Lung microvascular endothelial cell (primary cell): Measurements from ENCODE around the gene LFNG. TPM values are rescaled to one million over a fixed set of nuclear protein-coding genes. Genes with fewer than 3 reads are reported as not detected.
A peak's percentile ranks its signal among the peaks of the same experiment; 100 is the strongest.
"Not testable (repeated sequence)": the region's sequence is repeated elsewhere in the genome, so short reads cannot be mapped to it uniquely, and the experiment has no call there.

Experiments used
- DNase-seq, 2 donors: peaks; one replicate each; pipeline versions ENCODE4 v3.0.0 to v3.0.0-alpha.2; 2010; ENCODE audit warnings: low read depth in 2 of 2
- total RNA-seq: library from RNA; depleted of rRNA; stranded (reverse); fragments of >200 nt; gene quantifications from 2 replicates; pipeline ENCODE4 v1.2.1, GENCODE V29; 2014

Gene LFNG
- total RNA-seq, 1 donor from 2014 or later = 16.9 TPM

DNA sequence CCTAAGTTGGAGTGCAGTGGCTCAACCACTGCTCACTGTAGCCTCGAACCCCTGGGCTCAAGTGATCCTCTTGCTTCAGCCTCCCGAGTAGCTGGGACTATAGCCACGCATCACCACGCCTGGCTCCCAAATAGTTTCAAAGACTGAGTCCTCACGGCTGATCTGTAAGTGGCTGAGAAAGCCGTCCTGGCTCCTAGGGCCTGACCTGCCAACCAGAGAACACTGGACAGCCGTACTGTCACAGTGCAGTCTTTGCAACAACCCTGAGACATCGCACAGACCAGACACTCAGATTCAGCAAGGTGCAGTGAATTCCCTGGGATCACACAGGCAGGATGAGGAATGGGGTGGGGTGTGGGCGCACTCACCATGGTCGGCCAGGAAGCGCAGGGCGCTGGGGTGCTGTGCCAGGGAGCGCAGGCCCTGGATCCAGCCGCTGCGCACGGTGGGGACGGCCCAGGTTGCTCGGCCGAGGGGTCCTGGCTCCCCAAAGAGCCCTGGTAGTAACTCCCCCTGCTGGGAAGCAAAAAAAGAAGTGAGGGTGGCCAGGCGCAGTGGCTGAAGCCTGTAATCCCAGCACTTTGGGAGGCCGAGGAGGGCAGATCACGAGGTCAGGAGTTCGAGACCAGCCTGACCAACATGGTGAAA is 25.1 kb downstream of the LFNG start:
- DNase-seq = no peak

DNA sequence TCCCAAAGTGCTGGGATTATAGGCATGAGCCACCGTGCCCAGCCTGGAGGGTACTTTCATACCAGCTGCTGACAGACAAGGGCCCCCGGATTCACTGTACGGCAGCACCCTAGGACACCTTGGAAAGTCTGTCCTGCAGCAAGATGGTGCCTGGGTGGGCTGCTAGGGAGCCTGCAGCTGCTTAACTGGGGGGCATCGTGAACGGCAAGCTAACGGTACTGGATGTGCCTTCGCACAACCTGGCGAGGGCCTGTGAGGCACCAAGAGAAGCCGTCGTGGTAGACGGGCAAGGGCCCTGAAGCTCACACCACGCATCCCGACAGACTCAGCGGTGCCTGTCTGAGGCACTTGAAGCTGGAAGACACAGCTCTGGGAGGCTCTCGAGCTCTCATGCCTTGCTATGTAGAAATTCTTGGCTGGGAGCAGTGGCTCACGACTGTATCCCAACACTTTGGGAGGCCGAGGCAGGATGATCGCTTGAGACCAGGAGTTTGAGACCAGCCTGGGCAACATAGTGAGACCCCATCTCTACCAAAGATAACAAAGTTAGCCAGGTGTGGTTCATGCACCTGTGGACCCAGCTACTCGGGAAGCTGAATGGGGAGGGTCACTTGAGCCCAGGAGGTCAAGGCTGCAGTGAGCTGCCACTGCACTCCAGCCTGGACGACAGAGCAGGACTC is 26.3 kb downstream of the LFNG start:
- no peak for DNase-seq

DNA sequence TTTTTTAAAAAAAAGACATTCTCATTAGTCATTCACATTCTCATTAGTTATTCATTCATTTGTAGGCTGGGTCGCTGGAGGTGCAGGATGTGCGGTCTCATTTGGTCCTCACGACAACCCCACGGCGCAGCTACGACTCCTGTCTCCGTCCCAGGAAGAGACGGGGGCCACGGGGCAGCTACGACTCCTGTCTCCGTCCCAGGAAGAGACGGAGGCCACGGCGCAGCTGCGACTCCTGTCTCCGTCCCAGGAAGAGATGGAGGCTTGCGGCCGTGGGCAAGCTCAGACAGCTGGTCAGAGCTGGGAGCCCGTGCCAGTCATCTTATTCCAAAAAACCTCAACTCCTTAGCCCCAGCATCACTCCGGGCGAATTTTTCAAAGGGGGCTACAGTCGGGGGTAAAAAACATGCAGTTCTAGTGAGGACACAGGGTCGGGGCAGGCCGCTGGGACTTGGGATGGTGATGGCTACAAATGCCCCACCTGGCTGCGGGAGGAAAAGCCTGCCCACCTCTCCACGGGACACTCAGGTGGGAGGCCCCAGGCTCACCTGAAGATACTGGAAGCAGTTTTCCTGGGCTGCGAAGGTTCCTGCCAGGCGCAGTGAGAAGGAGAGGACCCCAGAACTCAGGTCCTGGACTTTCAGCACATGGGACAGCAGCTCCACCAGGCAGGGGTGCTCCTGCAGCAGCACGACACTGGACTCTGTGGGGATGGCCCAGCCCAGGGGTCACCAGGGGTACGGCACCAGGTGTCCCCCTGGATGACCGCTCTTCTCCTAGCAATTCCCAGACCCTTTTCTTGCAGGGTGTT is 27.4 kb downstream of the LFNG start:
- no peak for DNase-seq

- no peak for DNase-seq
Observed at GRCh38 chr7:2551418-2551817, 31.8 kb downstream of the LFNG start.

- DNase-seq = no peak
Observed at GRCh38 chr7:2553108-2553507, 33.5 kb downstream of the LFNG start.

DNA sequence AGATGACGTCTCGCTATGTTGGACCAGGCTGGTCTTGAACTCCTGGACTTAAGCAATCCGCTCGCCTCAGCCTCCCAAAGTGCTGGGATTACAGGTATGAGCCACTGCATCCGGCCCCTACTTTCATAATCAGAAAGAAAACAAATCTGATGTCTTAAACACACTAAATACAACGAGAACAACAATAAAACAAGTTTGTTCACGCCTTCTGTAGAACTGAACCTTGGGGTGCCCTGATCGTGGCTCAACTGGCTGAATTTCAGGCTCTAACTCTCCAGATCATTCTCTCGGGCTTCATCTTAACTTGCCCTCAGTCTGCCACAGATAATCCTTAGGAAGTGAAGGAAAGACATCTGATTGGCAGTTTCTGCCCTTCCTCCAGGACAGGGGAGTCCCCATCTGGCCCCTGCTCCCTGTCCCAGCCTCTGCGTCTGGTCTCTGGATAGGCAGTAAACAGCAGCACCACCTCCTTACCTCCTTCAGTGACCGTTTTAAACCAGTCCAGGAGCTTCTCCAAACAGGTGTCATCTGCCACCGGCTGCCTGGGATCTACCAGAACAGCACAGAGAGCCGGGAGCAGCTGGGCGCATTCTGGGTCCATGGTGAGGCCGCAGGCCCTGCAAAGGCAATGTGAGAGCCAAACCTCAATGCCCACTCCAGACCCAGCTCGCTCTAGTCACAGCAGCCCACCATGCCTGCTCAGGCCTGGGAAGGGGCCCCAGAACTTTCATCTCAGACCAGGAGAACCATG is 34.4 kb downstream of the LFNG start:
- no peak for DNase-seq

GRCh38 chr7:2554661-2555111 is 35.1 kb downstream of the LFNG start:
- DNase-seq = peak in 1 of 2 donors; percentile 28

GRCh38 chr7:2555121-2556052 is 35.8 kb downstream of the LFNG start, which contains the start of gene BRAT1:
Gene BRAT1, minus strand, starts transcription at chr7:2555524. Its CDS starts 1,093 bp downstream, at chr7:2554431.
- peak; percentile 92 to 95 for DNase-seq

DNA sequence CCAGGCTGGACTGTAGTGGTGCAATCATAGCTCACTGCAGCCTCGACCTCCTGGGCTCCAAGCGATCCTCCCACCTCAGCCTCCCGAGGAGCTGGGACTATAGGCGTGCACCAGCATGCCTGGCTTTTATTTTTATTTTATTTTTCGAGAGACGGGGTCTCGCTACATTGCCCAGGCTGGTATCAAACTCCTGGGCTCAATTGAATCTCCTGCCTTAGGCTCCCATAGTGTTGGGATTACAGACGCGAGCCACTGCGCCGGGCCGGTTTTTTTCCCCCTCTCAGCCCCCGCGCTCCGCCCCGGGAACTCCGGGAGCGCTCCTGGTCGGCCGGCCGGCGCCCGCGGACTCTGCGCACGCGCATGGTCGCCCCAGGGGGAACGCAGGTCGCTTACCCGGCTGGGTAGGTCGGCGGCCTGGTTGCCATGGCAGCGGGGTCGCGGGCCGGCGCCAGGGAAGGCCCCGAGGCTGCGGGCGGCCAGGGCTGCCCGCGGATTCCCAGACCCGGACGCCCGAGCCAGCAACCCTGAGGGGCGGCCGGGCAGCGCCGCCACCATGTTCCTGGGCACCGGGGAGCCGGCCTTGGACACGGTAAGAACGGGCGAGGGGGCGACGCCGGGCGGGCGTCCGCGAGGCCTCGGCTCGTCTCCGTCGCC is 39.2 kb downstream of the LFNG start, which contains the start of gene IQCE:
Gene IQCE, plus strand, starts transcription at position 351 of the 654 bp plus-strand sequence. Its CDS starts 203 bp downstream, at position 554.
- DNase-seq = peak; percentile 91 to 96

DNA sequence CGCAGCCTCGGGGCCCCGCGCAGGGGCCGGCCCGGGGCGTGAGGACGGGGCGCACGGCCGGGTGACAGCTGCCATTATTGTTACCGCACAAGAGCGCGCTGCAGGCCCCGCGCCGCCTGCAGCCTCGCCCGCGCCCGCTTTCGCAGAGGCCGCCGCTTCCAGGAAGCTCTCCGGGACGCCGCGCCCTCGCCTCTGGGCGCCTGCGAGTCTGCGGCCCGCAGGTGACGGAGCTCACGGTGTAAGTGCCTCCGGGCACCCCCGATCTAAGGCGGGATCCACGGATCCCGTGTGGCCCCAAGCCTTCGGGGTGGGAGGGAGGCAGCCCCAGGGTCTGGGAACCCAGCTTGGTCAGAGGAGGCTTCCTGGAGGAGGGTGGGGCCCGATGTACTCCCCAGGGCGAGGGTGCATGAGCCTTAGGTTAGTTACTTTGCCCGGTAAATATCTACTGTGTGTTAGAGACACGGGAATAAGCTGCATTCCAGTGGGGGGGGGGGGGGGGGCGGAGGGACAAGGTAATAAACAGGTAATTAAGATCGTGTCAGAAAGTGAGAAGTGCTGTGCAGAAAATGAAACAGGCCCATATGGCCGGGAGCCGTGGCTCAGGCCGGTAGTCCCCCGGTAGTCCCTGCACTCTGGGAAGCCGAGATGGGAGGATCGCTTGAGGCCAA is 39.8 kb downstream of the LFNG start:
- peak; percentile 31 to 38 for DNase-seq

GRCh38 chr7:2563955-2564354 is 44.4 kb downstream of the LFNG start:
- not testable (repeated sequence) for DNase-seq

GRCh38 chr7:2564970-2565540 is 45.5 kb downstream of the LFNG start:
- peak in 1 of 2 donors; percentile 27 for DNase-seq

GRCh38 chr7:2566348-2566889 is 46.8 kb downstream of the LFNG start:
- DNase-seq = no peak

- DNase-seq = no peak
Observed at GRCh38 chr7:2566890-2567678, 47.5 kb downstream of the LFNG start.

DNA sequence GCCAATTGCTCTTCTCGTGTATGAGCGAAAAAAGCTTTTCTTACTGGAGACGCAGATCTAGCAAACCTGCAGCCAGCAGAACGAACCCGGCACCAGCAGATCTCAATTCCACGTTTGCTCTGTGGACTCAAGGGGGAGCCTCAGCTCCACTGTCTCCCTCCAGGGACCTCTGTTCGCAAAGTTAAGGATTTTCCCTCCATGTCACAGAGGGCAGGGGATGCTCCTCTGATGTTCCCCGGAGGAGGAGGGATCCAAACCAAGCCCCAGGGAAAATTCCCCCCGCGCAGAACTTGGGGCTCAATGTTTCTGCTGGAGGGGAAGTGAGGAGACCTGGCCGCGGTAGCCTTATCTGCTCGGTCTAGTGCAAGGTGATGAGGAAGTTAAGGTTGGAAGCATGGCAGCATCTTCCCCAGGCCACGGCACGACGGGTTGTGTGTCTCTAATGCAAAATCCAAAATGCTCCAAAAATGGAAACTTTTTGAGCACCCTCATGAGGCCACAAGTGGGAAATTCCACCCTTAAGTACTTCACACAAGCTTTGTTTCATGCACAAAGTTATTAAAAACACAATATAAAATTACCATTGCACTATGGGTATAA is 48.2 kb downstream of the LFNG start:
- DNase-seq = peak; percentile 51 to 66

GRCh38 chr7:2568521-2569223 is 49.1 kb downstream of the LFNG start:
- DNase-seq = no peak

DNA sequence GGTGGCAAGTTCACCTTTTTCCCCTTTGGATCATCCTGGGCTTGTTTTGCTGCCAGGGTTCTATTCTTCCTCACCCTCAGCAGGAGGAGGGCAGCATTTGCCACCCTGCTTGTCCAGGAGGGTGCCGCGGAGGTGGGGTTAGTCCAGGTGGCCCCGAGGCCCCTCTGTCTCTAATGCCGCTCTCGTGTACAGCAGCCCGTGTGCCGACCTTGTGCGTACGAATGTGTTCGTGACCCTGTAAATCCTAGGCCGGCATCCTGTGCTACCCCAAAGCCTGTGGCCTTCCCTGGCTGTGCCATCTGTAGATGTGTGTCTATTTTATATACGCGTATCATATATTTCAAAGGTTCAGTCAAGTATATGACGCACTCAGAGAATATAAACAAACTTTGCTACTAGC is 49.8 kb downstream of the LFNG start:
- no peak for DNase-seq
